IPS DF 4.7 (cell line): Measurements from ENCODE around the gene FKBP2.
A peak's percentile ranks its signal among the peaks of the same experiment; 100 is the strongest.

Experiments used
- DNase-seq: peaks from one replicate; pipeline ENCODE4 v3.0.0-alpha.2; 2013; ENCODE audit warnings: low spot score; ENCODE audit errors: extremely low read depth

FKBP2 gene

DNA sequence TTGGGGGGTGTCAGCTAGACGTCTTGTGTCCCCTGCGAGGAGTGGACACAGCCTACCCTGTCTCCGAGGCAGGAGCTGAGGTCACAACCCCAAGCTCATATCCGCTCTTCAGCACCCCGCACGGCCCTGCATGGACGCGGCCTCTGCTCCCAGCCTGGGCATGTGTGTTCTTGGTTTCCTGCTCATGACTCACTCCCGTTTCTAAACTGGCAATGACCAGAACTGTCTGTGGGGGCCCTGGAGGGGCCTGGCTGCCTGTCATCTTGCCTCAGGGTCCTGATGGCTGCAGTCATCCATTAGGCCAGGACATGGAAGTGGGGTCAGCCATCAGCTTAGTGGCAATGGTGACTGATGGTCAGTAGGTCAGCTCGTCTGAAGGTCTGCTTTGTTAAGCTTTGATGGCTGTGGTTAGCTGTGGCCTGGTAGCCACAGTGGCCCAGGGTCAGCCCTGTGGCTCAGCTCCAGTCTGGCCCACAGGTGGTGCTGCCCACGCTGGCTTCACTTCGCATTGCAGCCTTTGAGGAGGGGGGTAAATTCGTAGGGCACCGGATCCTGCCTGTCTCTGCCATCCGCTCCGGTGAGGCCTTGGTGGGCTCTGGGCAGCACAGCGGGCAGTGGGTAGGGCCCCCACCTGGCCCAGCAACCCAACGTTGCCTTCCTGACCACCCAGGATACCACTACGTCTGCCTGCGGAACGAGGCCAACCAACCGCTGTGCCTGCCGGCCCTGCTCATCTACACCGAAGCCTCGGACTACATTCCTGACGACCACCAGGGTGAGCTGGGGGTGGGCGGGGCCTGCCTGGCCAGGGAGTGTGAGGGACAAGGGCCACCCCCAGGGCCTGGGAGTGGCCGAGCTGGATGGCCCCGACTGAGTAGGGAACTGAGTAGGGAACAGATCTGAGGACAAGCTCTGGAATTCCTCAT lies 22.4 kb downstream of the FKBP2 start:
- no peak for DNase-seq

DNA sequence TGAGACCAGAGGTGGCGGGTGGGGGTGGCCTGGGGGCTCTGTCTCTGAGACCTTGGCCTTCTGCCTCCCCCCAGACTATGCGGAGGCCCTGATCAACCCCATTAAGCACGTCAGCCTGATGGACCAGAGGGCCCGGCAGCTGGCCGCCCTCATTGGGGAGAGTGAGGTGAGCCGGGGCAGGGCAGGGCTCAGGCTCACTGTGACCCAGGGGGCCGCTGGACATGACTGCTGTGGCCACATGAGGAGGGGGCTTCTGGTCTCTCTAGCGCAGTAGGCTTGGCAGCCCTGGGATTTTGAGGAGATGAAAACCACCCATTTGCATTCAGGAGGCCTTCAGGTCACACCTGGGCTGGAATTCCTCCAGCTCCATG lies 23.0 kb downstream of the FKBP2 start:
- no peak for DNase-seq

DNA sequence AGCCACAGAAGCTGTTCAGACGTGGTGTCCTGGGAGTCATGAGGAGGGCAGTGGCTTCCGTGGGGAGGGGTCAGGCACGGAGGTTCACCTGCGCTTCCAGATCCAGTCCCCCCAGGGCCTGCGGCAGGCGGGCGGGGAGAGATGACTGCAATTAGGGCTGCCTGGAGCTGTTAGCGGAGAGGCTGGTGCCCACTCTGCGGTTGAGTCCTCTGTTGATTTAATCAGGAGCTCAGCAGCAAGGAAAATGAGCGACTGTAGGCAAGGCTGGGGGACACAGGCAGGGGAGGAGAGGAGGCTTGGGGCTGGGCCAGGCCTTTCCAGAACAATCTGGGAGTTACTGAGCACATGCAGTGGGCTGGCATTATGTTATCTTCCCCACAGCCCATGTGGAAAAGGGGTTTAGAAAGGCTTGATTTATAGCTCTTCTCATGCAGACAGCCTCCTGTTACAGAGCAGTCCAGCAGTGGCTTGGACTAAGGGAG lies 23.5 kb downstream of the FKBP2 start:
- no peak for DNase-seq

DNA sequence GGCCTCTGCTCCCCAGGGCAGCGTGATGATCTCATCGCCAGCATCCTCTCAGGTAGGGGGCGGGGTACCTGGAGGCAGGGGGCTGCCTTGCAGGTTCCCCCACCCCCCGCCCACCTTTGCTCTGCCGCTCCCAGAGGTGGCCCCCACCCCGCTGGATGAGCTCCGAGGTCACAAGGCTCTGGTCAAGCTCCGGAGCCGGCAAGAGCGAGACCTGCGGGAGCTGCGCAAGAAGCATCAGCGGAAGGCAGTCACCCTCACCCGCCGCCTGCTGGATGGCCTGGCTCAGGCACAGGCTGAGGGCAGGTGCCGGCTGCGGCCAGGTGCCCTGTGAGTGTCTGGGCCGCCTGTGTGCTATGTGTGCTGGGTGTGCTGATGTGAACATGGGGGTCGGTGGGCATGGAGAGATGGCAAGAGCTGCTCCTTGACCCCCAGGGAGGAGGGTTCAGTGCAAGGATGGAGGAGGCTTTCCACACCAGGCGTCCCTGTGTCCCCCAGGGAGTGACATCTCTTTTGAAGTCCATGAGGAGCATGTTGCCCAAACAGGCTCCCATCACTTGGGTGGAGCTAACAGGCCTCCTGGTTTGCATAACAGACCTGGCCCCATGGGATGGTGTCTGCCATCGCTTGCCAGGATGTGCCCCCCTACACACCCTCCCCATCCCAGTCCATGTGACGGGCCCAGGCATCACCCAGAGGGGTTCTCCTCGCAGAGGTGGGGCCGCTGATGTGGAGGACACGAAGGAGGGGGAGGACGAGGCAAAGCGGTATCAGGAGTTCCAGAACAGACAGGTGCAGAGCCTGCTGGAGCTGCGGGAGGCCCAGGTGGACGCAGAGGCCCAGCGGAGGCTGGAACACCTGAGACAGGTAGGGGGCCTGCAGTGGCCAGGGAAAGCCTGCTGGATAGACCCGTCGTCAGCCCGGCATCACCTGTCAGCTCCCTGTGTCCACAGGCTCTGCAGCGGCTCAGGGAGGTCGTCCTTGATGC lies 24.6 kb downstream of the FKBP2 start:
- no peak for DNase-seq

DNA sequence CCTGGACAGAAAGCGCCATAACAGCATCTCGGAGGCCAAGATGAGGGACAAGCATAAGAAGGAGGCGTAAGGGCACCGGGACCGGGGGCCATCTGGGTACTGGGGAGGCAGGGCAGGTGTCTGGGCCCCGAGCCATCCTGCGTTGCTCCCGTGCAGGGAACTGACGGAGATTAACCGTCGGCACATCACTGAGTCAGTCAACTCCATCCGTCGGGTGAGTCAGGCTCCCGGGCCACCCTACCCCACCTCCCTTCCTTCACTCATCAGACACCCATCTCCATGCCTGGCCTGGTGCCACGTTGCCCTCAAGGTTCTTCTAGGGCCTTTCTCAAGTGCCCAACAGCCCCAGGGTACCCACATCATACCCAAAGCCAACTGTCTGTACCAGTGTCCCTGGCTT lies 25.4 kb downstream of the FKBP2 start:
- no peak for DNase-seq

DNA sequence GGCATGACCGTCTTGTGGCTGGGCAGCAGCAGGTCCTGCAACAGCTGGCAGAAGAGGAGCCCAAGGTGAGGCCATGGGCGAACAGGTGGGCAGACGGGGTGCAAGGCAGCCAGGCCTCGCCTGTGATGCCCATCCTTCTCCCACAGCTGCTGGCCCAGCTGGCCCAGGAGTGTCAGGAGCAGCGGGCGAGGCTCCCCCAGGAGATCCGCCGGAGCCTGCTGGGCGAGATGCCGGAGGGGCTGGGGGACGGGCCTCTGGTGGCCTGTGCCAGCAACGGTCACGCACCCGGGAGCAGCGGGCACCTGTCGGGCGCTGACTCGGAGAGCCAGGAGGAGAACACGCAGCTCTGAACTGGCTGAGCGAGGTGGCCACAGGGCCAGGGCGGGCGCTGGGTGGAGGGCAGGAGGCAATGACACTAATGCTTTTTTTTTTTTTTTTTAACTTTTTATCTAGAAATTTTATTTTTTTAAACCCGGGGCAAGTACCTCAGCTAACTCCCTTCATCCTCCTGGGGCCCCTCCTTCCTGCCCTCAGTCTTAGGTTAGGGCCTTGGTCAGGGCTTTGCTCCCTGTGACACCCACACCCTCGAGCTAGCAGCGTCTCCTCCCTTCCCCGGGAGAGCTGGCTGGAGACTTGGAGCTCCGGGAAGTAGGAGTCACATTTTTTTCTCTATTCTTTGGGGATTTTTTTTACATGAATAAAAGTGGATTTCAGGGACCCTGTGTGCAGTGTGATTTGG lies 26.5 kb downstream of the FKBP2 start:
- DNase-seq, result no peak

DNA sequence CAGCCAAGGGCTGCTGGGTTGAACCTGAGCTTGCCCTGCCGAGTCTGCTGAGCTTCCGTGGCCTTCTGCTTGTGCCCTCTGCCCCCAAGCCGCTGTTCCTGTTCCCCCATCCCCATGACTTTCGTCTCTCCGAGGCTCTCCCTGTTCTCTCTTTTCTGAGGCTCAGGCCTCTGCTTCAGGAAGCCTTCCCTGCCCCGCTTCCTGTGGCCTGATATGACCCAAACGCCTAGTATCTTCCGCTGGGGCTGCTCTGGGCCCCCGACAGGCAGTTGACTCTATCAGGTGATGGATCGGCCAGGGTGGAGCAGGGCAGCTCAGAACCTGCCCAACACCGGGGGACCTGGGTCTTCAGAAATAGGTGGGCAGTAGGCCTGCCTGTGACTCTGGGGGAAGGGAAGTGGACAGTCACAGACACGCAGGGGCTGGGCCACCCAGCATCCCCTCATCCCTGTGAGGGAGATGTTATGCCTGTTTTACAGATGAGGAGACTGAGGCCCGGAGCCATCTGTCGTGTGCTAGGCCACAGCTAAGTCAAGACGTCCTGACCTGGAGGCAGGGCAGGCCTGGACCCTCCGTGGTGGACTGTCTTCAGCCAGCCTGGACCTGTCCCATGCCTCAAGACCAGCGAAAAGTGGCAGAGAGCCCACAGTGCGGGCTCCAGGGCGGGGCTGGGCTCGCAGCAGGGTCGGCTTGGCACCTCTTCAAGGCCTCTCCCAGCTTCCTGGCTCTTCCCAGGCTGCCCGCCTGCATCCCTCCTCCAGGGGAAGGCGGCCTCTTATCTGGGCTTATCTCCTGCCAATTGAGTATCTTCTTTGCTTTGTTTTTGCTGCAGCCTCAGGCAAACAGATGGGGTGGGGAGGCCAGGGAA lies 27.4 kb downstream of the FKBP2 start:
- no peak for DNase-seq

DNA sequence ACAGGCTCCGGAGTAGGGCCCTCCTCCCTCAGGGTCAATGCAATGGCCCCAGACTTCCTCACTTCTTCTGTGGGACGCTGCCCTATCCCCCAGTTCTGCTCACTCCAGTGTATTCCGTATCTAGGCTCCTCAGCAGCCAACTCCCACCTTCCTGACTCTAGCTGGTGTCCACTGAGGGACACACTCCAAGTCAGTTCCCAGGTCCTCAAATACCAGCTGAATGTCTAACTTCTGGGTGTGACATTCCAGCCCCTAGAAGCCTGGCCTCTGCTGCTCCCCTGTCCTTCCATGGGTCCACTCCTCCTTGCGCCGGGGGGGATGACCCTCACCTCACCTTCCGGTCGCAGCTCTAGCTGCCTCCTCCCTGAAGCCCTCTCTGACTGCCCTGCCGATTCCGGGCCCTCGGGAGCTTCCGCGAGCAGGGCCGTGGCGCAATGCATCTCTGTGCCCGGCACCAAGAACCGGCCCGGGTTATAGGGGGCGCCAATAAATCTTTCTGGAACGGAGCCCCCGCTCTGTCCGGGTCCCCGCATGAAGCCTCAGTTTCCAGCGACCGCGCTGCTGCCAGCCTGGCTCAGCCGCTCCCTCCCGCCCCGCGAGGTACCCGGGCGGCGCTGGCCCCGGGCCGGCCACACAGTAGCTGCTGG lies 28.1 kb downstream of the FKBP2 start:
- DNase-seq, result no peak

DNA sequence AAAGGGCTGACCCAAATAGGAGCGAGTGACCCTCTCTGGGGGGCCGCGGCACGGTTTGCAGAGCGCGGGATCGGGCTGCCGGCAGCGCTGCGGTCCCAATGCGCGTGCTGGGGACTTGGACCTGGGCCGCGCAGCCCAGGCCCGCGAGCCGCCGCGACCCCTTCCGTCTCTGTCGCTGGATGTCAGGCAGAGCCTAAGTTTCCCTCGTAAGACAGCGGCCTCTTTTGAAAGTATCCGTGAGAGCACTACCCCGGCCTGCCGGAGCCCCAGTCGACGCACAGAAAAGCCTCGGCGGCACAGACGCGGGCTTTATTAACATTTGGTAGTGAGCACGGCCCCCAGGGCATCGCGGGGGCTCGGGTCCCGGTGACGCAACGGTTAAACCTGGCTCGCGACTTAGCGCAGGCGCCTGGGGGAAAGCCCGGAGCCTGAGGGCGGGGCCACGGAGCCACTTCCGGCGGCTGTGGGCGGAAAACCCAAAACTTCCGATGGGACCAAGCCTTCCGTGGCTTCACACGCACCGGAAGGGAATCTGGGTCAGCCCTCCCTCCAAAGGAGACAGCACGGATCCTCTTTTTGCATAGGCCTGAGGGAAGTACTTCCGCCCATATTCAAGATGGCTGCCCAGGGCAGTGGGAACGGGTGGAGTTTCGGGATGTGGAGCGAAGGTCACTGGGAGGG lies 28.8 kb downstream of the FKBP2 start:
- peak; percentile 99 for DNase-seq

DNA sequence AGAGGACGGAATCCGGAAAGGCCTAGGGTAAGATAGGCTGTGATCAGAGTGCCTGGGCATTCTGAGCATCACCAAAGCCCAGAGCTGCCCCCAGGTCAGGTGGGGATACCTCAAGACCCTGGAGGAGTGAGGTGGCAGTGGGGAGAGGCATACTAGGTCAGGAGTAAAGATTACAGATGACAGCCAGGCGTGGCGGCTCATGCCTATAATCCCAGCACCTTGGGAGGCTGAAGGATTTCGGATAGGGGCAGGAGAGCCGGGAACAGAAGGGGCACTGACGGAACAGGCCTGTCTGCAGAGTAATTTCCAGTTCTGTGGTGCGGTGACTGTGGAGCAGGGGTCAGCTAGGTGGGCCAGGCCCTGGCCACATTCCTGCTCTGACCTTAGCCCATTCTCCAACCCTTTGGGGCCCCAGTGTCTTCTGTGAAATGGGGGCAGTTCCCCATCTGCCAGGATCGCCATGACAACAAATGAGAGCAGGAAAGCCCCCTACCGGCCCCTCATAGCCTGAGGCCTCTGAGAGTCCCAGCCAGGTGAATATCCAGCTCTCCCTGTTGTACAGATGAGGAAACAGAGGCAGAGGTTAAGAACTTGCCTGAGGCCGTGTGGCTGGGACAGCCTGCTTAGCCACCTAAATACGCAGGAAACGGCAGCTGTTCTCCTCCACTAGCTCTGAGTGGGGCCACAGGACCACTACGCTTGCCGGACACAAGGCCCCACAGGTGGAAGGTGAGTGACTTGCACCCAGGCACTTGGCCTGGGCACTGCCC lies 34.3 kb downstream of the FKBP2 start:
- no peak for DNase-seq

DNA sequence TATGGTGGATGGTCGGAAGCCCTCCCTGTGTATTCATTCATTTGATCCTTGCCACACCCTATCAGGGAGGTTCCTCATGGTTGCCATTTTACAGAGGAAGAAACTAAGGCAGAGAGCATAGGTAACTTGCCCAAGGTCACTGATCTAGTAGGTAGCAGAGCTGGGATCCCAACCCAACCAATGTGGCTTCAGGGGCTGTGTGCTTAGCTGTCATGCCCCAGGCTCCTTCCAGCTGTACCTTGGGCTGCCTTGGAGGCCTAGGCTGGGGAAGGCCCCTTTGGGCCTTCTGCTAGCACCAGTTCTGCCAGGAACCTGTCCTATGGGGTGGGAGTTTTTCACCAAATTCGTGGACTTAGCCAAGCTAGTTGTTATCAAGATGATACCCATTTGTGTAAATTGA lies 34.9 kb downstream of the FKBP2 start:
- no peak for DNase-seq

DNA sequence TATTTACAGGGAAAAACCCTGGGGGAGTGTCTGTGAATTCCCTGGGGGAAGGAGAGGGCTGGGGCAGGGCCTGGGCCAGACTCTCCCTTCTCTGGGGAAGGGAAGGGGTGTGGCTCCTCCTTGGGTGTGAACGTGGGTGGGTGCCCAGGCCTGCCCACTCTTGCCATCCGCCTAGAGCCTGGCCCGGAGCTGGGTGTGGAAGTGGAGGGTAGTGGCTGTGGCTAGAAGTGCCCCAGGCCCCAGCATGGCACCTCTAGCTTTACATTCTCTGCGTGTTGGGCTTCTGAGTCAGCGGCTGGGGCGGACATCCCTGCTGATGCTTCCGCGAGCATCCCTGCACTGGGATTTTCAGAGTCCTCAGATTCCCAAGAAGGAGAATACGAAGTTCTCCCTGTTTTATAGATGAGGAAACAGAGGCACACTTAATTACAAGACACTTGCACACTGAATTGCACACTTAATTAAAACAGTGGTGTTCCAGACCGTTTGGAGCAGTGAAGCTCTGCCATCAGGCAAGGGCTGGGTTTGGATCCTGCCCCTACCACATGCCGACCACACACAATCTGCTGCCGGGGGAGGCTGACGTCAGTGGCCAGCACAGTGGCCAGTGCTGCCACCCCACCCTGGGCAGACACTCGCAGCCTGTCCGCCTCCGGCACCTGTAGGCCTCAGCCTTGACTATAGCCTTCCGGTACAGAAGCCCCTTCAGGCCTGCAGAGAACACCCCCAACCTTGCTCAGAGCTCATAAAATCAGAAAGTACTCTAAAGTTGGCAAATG lies 35.9 kb downstream of the FKBP2 start:
- no peak for DNase-seq

DNA sequence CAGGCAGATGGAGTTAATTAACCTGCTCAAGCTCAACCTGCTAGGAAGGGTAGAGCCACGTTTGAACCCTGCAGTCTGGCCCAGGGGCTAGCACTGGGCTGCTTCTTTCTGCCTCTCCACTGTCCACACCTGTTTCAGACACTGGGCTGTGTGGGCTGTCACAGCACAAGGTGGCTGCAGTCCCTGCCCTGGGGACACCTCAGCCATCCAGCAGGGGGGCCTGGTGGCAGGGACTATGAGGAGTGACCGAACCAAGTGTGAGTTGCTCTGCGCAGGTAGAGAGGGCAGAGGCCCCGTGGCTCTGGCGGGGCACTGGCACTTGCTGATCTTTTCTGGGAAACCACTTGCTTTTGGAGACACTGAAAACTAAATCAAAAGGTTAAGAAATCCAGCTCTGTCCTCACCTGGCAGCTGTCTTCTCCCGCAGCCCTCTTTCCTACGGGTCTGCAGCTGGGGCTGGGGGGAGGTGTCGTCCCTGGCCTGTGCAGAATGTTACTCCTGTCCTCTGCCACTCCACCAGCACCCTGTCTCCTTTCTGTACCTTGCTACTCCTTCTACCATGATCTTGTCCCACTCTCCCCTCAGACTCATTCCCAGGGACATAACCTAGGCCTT lies 37.8 kb downstream of the FKBP2 start:
- DNase-seq, result no peak

DNA sequence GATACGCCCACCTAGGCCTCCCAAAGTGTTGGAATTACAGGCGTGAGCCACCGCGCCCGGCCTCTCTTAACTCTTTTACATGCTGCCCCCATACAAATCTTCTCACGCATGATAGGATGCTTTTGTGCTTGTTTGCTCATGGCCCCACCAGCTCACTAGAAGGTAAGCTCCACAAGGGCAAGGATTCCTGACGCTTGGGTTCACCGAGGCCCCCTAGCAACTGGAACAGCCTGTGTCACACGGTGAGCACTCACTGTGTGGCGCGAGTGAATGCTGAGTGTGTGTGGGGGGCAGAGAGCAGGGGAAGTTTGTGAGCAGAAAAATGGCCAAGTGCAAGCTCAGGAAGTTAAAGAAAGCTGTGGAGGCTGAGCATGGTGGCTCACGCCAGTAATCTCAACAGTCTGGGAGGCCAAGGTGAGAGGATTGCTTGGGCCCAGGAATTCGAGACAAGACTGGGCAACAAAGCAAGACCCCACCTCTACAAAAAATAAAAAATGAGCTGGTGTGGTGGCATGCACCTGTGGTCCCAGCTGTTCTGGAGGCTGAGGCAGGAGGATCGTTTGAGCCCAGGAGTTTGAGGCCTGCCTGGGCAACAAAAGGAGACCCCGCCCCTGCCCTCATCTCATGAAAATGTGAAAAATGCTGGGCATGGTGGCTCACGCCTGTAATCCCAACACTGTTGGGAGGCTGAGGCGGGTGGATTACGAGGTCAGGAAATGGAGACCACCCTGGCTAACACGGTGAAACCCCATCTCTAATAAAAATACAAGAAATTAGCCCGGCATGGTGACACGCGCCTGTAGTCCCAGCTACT lies 41.3 kb downstream of the FKBP2 start:
- DNase-seq, result no peak

DNA sequence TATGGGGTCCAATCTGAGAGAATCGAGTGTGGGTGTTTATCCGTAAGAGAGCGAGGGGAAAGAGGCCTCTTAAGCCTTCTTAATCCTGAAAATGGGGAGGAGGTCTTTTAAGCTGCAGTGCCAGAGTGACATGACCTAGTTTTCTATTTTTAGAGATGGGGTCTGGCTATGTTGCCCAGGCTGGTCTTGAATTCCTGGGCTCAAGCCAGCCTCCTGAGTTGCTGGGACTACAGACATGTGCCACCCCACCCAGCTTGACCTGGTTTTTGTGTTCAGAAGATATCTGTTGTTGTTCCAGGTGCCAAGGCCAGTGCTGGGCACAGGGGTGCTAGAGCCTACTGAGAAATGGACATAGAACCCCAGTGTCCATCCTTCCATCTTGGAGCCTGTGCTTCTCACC lies 42.2 kb downstream of the FKBP2 start:
- DNase-seq, result no peak
